Neural progenitor cell (in vitro differentiated cells): Measurements from ENCODE around the gene HMGN1. TPM values are rescaled to one million over a fixed set of nuclear protein-coding genes. Genes with fewer than 3 reads are reported as not detected.

Source experiments
- DNase-seq: peaks from one replicate; pipeline ENCODE4 v3.0.0-alpha.2; 2016; ENCODE audit warnings: low spot score
- H2AFZ ChIP-seq: fragments of 200-600 bp; sonication (generic); replicated peaks from 2 replicates; pipeline ENCODE4 v1.6.1; 2016; ENCODE audit warnings: antibody characterized with exemption
- H3F3A ChIP-seq: fragments of 200-600 bp; sonication (generic); 2 replicates; pipeline ENCODE4 v1.6.1; 2016; ENCODE audit warnings: antibody characterized with exemption, low read depth
- H3K27ac ChIP-seq: fragments of 200-600 bp; sonication (generic); 2 replicates; pipeline ENCODE4 v1.5.1; 2016; ENCODE audit warnings: mild to moderate bottlenecking
- H3K27me3 ChIP-seq: fragments of 200-600 bp; sonication (generic); 2 replicates; pipeline ENCODE4 v1.6.1; 2016; ENCODE audit warnings: mild to moderate bottlenecking, moderate library complexity
- H3K36me3 ChIP-seq: fragments of 200-600 bp; sonication (generic); 2 replicates; pipeline ENCODE4 v1.5.1; 2016
- H3K4me1 ChIP-seq: fragments of 200-600 bp; sonication (generic); 2 replicates; pipeline ENCODE4 v1.6.1; 2016; ENCODE audit warnings: mixed run types
- H3K4me2 ChIP-seq: fragments of 200-600 bp; sonication (generic); 2 replicates; pipeline ENCODE4 v1.6.1; 2016
- H3K4me3 ChIP-seq: fragments of 200-600 bp; sonication (generic); 2 replicates; pipeline ENCODE4 v1.5.1; 2016
- H3K79me2 ChIP-seq: fragments of 200-600 bp; sonication (generic); 2 replicates; pipeline ENCODE4 v1.6.1; 2016; ENCODE audit warnings: low read depth
- H3K9ac ChIP-seq: fragments of 200-600 bp; sonication (generic); 2 replicates; pipeline ENCODE4 v1.6.1; 2016
- H3K9me3 ChIP-seq: fragments of 200-600 bp; sonication (generic); 2 replicates; pipeline ENCODE4 v1.5.1; 2016; ENCODE audit warnings: low read depth
- H4K20me1 ChIP-seq: fragments of 200-600 bp; sonication (generic); 2 replicates; pipeline ENCODE4 v1.6.1; 2016; ENCODE audit warnings: low read depth
- H3K27ac Mint-ChIP-seq: 3 replicates; pipeline ENCODE4 v1.8.0; 2021; ENCODE audit warnings: mixed read lengths
- H3K27me3 Mint-ChIP-seq: 2 replicates; pipeline ENCODE4 v1.8.0; 2022; ENCODE audit warnings: low read depth, mild to moderate bottlenecking, inconsistent platforms, moderate library complexity, mixed read lengths; ENCODE audit not compliant: insufficient read depth
- H3K36me3 Mint-ChIP-seq: 3 replicates; pipeline ENCODE4 v1.8.0; 2021; ENCODE audit warnings: mixed read lengths
- H3K4me1 Mint-ChIP-seq: 3 replicates; pipeline ENCODE4 v1.8.0; 2021; ENCODE audit warnings: mixed read lengths
- H3K4me3 Mint-ChIP-seq: 3 replicates; pipeline ENCODE4 v1.8.0; 2021; ENCODE audit warnings: mild to moderate bottlenecking, moderate library complexity, mixed read lengths
- H3K9me3 Mint-ChIP-seq: 3 replicates; pipeline ENCODE4 v1.8.0; 2020; ENCODE audit warnings: mixed read lengths
- EZH2 ChIP-seq: fragments of 200-600 bp; sonication (generic); IDR thresholded peaks from 2 replicates; pipeline ENCODE4 v1.6.1; 2017; ENCODE audit warnings: antibody characterized with exemption, mild to moderate bottlenecking, moderate library complexity
- EZH2phosphoT487 ChIP-seq: fragments of 200-600 bp; sonication (generic); IDR thresholded peaks from 2 replicates; pipeline ENCODE4 v1.6.1; 2017; ENCODE audit warnings: antibody characterized with exemption
- total RNA-seq: library from RNA; depleted of rRNA; stranded (reverse); fragments of >200 nt; gene quantifications from 2 replicates; pipeline ENCODE4 v1.2.3, GENCODE V29; 2015; ENCODE audit warnings: low replicate concordance
- TF ChIP-seq, protein P1 (sequence below): fragments of 200-600 bp; sonication (generic); IDR thresholded peaks from 2 replicates; pipeline ENCODE4 v1.5.1; 2017; ENCODE audit warnings: antibody characterized with exemption, mild to moderate bottlenecking

Gene HMGN1
- total RNA-seq, 1 donor from 2014 or later: 903 TPM

DNA sequence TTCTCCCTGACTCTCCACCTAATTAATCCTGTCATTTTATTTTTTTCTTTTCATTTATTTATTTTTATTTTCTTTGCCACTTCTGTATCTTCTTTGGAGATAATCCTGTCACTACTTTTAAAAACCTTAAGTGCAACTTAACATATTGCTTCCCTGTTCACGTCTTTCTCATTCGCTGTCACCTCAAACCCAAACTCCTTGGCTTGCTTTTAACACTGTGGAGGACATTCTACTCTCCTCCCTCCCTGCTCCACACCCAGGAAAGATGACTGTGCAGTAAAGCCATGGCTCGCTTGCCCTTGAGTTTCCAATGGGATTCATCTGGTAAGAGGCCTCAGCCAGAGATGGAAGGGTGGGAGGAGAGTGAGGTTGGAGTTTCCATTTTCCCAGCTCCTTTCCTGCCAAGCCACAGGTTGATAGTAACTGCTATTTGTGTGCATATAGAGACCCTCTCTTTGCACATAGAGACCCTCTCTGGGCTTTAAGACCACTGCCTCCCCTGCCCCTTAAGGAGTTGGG is 29.0 kb downstream of the HMGN1 start:
- Histone ChIP-seq H3K36me3 (no peaks in the 10 kb centered on the region), H3K4me1 (peaks cover under 1% of the 10 kb centered on the region), H3K79me2 (peaks cover 7% of the 10 kb centered on the region), H3K4me2 (no peak overlapping the region), H3K9me3 (no peaks in the 10 kb centered on the region), H3K9ac (no peak overlapping the region), H3K27me3 (no peaks in the 10 kb centered on the region), H3F3A (peaks cover under 1% of the 10 kb centered on the region), H2AFZ (no peak overlapping the region), H3K27ac (no peak overlapping the region), H4K20me1 (no peaks in the 10 kb centered on the region), H3K4me3 (no peak overlapping the region)
- peaks cover 6% of the 10 kb centered on the region for H3K27me3 Mint-ChIP-seq
- no peak overlapping the region for H3K4me3 Mint-ChIP-seq
- H3K36me3 Mint-ChIP-seq: peaks cover 5% of the 10 kb centered on the region
- no peaks in the 10 kb centered on the region for H3K9me3 Mint-ChIP-seq
- no peak overlapping the region for H3K27ac Mint-ChIP-seq
- TF ChIP-seq, protein P1, sequence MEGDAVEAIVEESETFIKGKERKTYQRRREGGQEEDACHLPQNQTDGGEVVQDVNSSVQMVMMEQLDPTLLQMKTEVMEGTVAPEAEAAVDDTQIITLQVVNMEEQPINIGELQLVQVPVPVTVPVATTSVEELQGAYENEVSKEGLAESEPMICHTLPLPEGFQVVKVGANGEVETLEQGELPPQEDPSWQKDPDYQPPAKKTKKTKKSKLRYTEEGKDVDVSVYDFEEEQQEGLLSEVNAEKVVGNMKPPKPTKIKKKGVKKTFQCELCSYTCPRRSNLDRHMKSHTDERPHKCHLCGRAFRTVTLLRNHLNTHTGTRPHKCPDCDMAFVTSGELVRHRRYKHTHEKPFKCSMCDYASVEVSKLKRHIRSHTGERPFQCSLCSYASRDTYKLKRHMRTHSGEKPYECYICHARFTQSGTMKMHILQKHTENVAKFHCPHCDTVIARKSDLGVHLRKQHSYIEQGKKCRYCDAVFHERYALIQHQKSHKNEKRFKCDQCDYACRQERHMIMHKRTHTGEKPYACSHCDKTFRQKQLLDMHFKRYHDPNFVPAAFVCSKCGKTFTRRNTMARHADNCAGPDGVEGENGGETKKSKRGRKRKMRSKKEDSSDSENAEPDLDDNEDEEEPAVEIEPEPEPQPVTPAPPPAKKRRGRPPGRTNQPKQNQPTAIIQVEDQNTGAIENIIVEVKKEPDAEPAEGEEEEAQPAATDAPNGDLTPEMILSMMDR: no peak
- no peak for TF ChIP-seq EZH2
- TF ChIP-seq EZH2phosphoT487: no peak
- H3K4me1 Mint-ChIP-seq: peaks cover 3% of the 10 kb centered on the region
- DNase-seq: no peak

DNA sequence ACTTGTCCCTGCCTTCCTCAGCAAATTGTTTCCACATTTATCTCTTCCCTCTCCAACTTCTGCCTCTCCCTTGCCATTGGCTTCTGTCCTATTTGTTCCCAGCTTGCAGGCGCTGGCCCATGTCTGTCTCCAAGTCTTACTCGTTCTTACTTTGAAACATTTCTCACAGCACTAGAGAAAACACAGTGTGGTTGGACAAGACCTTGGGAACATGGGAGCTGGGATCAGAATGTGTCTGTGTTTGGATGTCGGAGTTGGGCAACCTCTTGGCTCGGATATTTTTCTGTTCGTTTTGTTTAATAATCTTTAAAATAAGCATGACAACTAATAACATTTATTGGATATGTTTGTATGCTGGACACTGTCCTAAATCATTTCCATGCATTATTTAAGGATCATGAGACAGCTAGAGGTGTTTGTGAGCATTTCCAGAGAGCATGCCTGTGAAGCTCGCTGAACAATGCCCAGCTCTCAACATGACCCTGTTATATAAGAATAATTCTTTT is 29.6 kb downstream of the HMGN1 start:
- Histone ChIP-seq H3K9me3 (no peaks in the 10 kb centered on the region), H3F3A (peaks cover 4% of the 10 kb centered on the region), H3K4me1 (peaks cover 4% of the 10 kb centered on the region), H3K27me3 (no peaks in the 10 kb centered on the region), H3K4me3 (no peak overlapping the region), H3K4me2 (no peak overlapping the region), H4K20me1 (no peaks in the 10 kb centered on the region), H3K9ac (no peak overlapping the region), H2AFZ (no peak overlapping the region), H3K36me3 (no peaks in the 10 kb centered on the region), H3K79me2 (peaks cover 13% of the 10 kb centered on the region), H3K27ac (no peak overlapping the region)
- H3K4me1 Mint-ChIP-seq: peaks cover 4% of the 10 kb centered on the region
- H3K9me3 Mint-ChIP-seq: no peaks in the 10 kb centered on the region
- peaks cover 9% of the 10 kb centered on the region for H3K36me3 Mint-ChIP-seq
- H3K27me3 Mint-ChIP-seq: peaks cover 9% of the 10 kb centered on the region
- no peak for DNase-seq
- no peak overlapping the region for H3K4me3 Mint-ChIP-seq
- TF ChIP-seq EZH2 (no peak), EZH2phosphoT487 (no peak)
- TF ChIP-seq, protein P1: no peak
- no peak overlapping the region for H3K27ac Mint-ChIP-seq

DNA sequence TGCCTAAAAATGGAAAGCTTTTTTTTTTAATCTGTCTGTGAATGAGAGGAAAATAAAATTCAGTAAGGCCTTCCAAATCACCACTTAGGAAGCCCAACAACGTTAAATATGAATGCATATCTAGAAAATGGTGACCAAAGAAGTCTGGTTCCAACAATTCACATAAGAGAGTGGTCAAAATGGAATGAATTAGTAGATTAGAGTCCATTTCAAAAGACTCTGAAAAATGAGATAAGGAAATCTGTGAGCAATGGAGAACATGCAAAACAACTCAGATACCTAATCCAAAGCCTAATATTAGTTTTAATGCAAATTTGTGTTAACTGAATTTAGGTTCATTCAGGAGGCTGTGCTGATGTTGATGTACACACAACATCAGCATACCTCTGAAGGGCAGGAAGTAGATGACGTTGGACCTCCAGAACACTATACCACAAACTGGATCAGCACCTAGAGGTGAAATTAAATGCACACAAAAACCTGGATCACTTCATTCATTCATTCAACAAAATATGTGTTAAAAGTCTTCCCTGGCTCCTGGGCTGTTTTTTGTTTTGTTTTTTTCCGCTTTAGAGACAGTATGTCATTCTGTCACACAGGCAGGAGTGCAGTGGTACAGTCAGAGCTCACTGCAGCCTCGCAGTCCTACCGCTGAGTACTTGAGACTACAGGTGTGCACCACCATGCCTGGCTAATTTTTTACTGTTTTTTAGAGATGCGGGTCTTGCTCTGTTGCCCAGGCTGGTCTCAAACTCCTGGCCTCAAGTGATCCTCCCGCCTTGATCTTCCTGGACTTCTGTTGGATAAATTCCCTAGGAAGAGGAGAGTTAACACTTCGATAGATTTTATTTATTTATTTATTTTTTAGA is 30.6 kb downstream of the HMGN1 start:
- peaks cover 9% of the 10 kb centered on the region for H3F3A ChIP-seq
- peaks cover 6% of the 10 kb centered on the region for H3K4me1 Mint-ChIP-seq
- H3K9ac ChIP-seq: no peak overlapping the region
- H3K36me3 ChIP-seq: no peaks in the 10 kb centered on the region
- no peak overlapping the region for H2AFZ ChIP-seq
- no peak overlapping the region for H3K27ac Mint-ChIP-seq
- no peaks in the 10 kb centered on the region for H3K9me3 ChIP-seq
- TF ChIP-seq, protein P1: no peak
- TF ChIP-seq EZH2phosphoT487 (no peak), EZH2 (no peak)
- no peaks in the 10 kb centered on the region for H3K9me3 Mint-ChIP-seq
- H3K36me3 Mint-ChIP-seq: peaks cover 9% of the 10 kb centered on the region
- peaks cover 11% of the 10 kb centered on the region for H3K27me3 Mint-ChIP-seq
- no peak overlapping the region for H3K27ac ChIP-seq
- H3K4me2 ChIP-seq: no peak overlapping the region
- H3K4me1 ChIP-seq: peaks cover 4% of the 10 kb centered on the region
- DNase-seq: no peak
- H3K27me3 ChIP-seq: no peaks in the 10 kb centered on the region
- H3K4me3 ChIP-seq: no peak overlapping the region
- no peaks in the 10 kb centered on the region for H4K20me1 ChIP-seq
- peaks cover 18% of the 10 kb centered on the region for H3K79me2 ChIP-seq
- no peak overlapping the region for H3K4me3 Mint-ChIP-seq
